HUES6 (cell line): ENCODE data around the gene ARF5.
A peak's percentile ranks its signal among the peaks of the same experiment; 100 is the strongest.
"Not testable (repeated sequence)": the region's sequence is repeated elsewhere in the genome, so short reads cannot be mapped to it uniquely, and the experiment has no call there.

ENCODE experiments used
- H3K27ac ChIP-seq: 2 replicates; pipeline ENCODE4 v1.7.0; 2013; ENCODE audit warnings: low read depth, mild to moderate bottlenecking, low read length, inconsistent platforms
- H3K27me3 ChIP-seq: 2 replicates; pipeline ENCODE4 v1.6.1; 2013; ENCODE audit warnings: low read length; ENCODE audit not compliant: control insufficient read depth, insufficient read depth
- H3K36me3 ChIP-seq: 2 replicates; pipeline ENCODE4 v1.6.1; 2013; ENCODE audit warnings: low read length; ENCODE audit not compliant: control insufficient read depth, insufficient read depth
- H3K4me1 ChIP-seq: 2 replicates; pipeline ENCODE4 v1.6.1; 2013; ENCODE audit warnings: low read length; ENCODE audit not compliant: control insufficient read depth, insufficient read depth
- H3K4me3 ChIP-seq: 2 replicates; pipeline ENCODE4 v1.5.1; 2013; ENCODE audit warnings: low read depth, low read length
- H3K9ac ChIP-seq: one replicate; pipeline ENCODE4 v1.6.1; 2013; ENCODE audit warnings: mild to moderate bottlenecking, low read length
- H3K9me3 ChIP-seq: 2 replicates; pipeline ENCODE4 v1.6.1; 2013; ENCODE audit warnings: low read depth, low read length; ENCODE audit not compliant: control insufficient read depth, insufficient read depth

Gene ARF5

GRCh38 chr7:127588019-127588696 is at the start of gene ARF5:
Gene ARF5 (plus strand): TSS chr7:127588411. CDS start chr7:127588499, 88 bp downstream.
- Histone ChIP-seq H3K4me1 (peaks cover 13% of the 10 kb centered on the region), H3K9me3 (no peaks in the 10 kb centered on the region), H3K27me3 (peaks cover 22% of the 10 kb centered on the region), H3K36me3 (peaks cover 20% of the 10 kb centered on the region), H3K4me3 (peak within 1 kb of the TSS; percentile 89), H3K27ac (peak within 1 kb of the TSS; percentile 64; the same call in 1 of the 2 replicates), H3K9ac (peak within 1 kb of the TSS; percentile 73)

GRCh38 chr7:127539116-127539515 is 49.1 kb upstream of the ARF5 start:
- no peaks in the 10 kb centered on the region for H3K9me3 ChIP-seq
- H3K36me3 ChIP-seq = no peaks in the 10 kb centered on the region
- H3K4me3 ChIP-seq = no peak overlapping the region
- H3K27ac ChIP-seq = no peak overlapping the region
- peaks cover 60% of the 10 kb centered on the region for H3K27me3 ChIP-seq
- H3K4me1 ChIP-seq = peaks cover 9% of the 10 kb centered on the region; the same call in 1 of the 2 replicates
- H3K9ac ChIP-seq = no peak overlapping the region

DNA sequence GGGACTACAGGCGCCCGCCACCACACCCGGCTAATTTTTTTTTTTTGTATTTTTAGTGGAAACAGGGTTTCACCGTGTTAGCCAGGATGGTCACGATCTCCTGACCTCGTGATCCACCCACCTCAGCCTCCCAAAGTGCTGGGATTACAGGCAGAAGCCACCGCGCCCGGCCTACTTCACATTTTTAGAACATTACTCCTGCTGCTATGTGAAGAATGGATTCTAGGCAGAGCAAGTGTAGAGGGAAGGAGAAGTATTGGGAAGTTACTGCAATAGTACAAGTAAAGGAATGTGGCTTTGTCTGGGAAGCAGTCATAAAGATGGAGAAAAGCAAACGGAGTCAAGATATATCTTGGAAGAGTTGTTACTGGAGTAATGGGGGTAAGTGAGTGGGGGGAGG is 47.8 kb upstream of the ARF5 start:
- not testable (repeated sequence) for H3K27ac ChIP-seq, H3K36me3 ChIP-seq, H3K4me3 ChIP-seq, H3K9me3 ChIP-seq, H3K9ac ChIP-seq, H3K4me1 ChIP-seq
- peaks cover 46% of the 10 kb centered on the region for H3K27me3 ChIP-seq

DNA sequence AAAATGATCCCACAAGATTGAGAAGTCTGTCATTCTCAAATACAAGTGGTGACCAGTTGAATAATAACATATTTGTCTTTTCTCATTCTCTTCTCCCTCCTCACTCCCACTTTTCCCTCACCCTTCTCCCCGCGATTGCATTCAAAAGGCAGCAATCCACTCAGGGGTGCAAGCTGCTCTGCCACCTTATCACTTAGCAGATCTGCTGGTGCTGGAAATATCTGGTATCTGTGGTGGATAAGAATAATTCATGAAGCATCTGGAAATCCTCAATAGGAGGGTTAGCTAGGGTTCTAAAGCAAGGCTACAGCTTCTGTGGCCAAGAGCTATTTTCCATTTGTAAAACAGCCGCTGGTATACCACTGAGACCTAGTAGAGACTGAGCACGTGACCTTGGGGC is 46.7 kb upstream of the ARF5 start:
- Histone ChIP-seq H3K27ac (no peak overlapping the region), H3K36me3 (no peaks in the 10 kb centered on the region), H3K4me1 (peaks cover 2% of the 10 kb centered on the region; the same call in 1 of the 2 replicates)

DNA sequence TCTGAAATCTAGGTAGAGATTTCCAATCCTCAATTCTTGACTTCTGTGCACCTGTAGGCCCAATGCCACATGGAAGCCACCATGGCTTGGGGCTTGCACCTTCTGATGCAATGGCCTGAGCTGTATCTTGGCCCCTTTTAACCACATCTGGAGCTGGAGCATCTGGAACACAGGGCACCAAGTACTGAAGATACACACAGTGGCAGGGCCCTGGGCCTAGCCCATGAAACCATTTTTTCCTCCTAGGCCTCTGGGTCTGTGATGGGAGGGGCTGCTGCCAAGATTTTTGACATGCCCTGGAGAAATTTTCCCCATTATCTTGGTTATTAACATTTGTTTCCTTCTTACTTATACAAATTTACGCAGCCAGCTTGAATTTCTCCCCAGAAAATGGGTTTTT is 41.9 kb upstream of the ARF5 start:
- no peak overlapping the region for H3K27ac ChIP-seq
- no peaks in the 10 kb centered on the region for H3K4me1 ChIP-seq
- H3K9ac ChIP-seq = no peak overlapping the region
- H3K36me3 ChIP-seq = no peaks in the 10 kb centered on the region
- H3K4me3 ChIP-seq = no peak overlapping the region
- H3K9me3 ChIP-seq = peaks cover 24% of the 10 kb centered on the region
- 0 out of 2 replicates have a peak, but pooled peaks cover under 1% of the 10 kb centered on the region for H3K27me3 ChIP-seq

More for the DNA sequence above, 46.7 kb upstream of the ARF5 start:
- peaks cover 35% of the 10 kb centered on the region for H3K27me3 ChIP-seq
- peaks cover 17% of the 10 kb centered on the region for H3K9me3 ChIP-seq
- H3K9ac ChIP-seq = no peak overlapping the region
- H3K4me3 ChIP-seq = no peak overlapping the region

DNA sequence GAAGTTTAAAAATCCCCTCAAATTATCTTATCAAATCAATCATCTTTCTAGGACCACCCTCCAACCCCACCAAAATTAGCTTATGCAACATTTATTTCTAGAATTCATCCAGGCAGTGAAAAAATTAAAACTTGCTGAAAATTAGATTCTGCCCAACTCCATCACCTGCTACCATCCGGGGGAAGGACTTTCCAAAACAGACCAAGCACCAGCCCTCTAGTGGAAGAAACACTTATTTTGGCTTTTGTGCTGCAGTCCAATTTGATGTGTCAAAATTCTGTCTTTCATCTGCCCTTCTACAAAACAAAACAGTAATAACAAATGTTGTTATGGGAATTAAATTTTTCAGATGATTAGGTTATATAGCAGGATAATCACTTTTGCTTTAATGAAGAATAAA is 38.0 kb upstream of the ARF5 start:
- Histone ChIP-seq H3K4me1 (no peaks in the 10 kb centered on the region), H3K36me3 (no peaks in the 10 kb centered on the region), H3K27me3 (no peaks in the 10 kb centered on the region), H3K4me3 (no peak overlapping the region), H3K27ac (no peak overlapping the region), H3K9me3 (peaks cover 20% of the 10 kb centered on the region), H3K9ac (no peak overlapping the region)

GRCh38 chr7:127551941-127552340 is 36.3 kb upstream of the ARF5 start:
- Histone ChIP-seq H3K27me3 (no peaks in the 10 kb centered on the region; the same call in 1 of the 2 replicates), H3K36me3 (no peaks in the 10 kb centered on the region), H3K9ac (no peak overlapping the region), H3K4me3 (no peak overlapping the region), H3K27ac (no peak overlapping the region), H3K4me1 (no peaks in the 10 kb centered on the region), H3K9me3 (peaks cover 3% of the 10 kb centered on the region; the same call in 1 of the 2 replicates)

DNA sequence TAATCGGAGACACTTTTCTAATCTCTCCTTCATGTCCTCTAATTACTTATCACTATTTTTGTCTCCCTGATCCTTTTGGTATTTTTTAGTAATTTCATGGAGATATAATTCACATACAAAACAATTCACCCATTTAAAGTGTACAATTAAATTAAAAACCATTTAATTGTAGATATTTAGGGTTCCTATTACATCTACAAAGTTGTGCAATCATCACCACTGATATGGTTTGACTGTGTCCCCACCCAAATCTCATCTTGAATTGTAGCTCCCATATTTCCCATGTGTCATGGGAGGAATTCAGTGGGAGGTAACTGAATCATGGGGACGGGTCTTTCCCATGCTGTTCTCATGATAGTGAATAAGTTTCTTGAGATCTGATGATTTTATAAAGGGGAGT is 31.8 kb upstream of the ARF5 start:
- Histone ChIP-seq H3K4me3 (no peak overlapping the region), H3K4me1 (no peaks in the 10 kb centered on the region), H3K9me3 (no peaks in the 10 kb centered on the region), H3K36me3 (no peaks in the 10 kb centered on the region), H3K27me3 (peaks cover 3% of the 10 kb centered on the region; the same call in 1 of the 2 replicates), H3K9ac (no peak overlapping the region), H3K27ac (no peak overlapping the region)

GRCh38 chr7:127557803-127558202 is 30.4 kb upstream of the ARF5 start:
- Histone ChIP-seq H3K36me3 (no peaks in the 10 kb centered on the region), H3K9me3 (no peaks in the 10 kb centered on the region), H3K9ac (no peak overlapping the region), H3K4me1 (no peaks in the 10 kb centered on the region), H3K27ac (no peak overlapping the region), H3K27me3 (peaks cover 3% of the 10 kb centered on the region; the same call in 1 of the 2 replicates), H3K4me3 (no peak overlapping the region)

GRCh38 chr7:127566242-127566641 is 22.0 kb upstream of the ARF5 start:
- Histone ChIP-seq H3K9me3 (no peaks in the 10 kb centered on the region), H3K27ac (no peak overlapping the region), H3K36me3 (no peaks in the 10 kb centered on the region), H3K27me3 (no peaks in the 10 kb centered on the region), H3K4me3 (no peak overlapping the region), H3K9ac (no peak overlapping the region), H3K4me1 (no peaks in the 10 kb centered on the region)

DNA sequence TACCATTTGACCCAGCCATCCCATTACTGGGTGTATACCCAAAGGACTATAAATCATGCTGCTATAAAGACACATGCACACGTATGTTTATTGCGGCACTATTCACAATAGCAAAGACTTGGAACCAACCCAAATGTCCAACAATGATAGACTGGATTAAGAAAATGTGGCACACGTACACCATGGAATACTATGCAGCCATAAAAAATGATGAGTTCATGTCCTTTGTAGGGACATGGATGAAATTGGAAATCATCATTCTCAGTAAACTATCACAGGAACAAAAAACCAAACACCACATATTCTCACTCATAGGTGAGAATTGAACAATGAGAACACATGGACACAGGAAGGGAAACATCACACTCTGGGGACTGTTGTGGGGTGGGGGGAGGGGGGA is 20.2 kb upstream of the ARF5 start:
- not testable (repeated sequence) for H3K36me3 ChIP-seq, H3K4me1 ChIP-seq, H3K27ac ChIP-seq, H3K4me3 ChIP-seq, H3K9me3 ChIP-seq, H3K27me3 ChIP-seq, H3K9ac ChIP-seq
